8988T (cell line): ENCODE data around the gene TBC1D28.
"Not testable (repeated sequence)": the region's sequence is repeated elsewhere in the genome, so short reads cannot be mapped to it uniquely, and the experiment has no call there.

Experiments used
- DNase-seq: peaks from one replicate; pipeline ENCODE4 v3.0.0; 2011

TBC1D28 gene

DNA sequence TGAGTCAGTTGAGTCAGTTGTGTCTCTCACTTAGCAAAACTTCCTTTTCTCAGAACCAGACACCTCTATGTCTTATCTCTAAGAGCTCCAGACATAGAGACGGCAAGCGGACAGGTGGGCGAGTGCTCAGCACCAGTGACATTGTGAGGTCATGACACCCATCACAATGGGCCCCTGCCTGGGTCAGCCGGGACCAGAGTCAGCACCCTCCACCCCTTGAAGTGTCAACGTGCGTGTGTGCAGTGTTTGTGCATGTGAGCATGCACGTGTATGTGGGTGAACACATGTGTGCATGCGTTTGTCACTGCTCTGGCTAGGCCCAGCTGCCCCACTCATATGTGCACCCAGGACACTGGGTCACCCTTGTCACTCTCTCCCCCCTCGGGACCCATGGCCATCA is at the start of gene TBC1D28:
Gene TBC1D28 (minus strand): TSS at position 101 of the 400 bp plus-strand sequence. CDS start 3,039 bp downstream, outside the sequence.
- not testable (repeated sequence) for DNase-seq

- not testable (repeated sequence) for DNase-seq
Measured at GRCh38 chr17:18682668-18683067, 38.5 kb upstream of the TBC1D28 start.

DNA sequence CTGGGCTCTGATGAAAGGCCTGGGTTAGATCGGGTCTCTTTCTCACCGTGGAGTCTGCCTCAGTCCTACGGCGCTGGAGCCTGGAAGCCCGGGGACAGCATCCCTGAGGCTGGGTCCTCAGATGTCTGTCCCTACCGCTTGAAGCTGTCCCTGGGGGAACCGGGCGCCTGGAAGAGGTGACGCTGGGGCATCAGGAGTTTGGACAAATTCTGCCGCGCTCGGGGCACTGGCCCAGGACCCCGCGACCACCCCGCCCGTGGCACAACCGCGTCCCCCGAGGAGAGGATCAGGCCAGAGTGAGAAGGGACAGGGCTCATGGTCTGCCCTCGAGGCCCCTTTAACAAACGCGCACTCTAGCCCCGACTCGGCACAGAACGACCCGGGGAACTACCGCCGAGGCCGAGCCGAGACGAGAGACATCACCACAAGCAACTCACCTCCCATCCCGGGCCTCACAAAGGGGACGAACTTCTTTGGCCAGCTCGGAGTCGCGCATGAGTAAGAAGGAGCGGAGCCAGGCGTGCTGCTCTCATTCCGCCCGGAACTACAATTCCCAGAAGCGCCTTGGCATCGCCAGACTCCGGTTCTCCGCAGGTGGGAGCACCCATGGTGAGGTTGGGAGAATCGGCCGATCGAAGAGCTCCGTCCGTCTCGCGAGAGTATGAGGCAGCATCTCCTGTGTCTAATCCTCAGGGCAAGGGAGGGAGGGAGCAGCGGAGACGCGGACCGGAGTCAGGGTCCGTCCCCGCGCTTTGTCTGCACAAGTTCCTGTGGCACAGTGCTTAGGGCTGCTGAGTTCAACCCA is 37.8 kb upstream of the TBC1D28 start, which contains the start of gene FOXO3B:
Gene FOXO3B (minus strand): TSS at position 548 of the 805 bp plus-strand sequence. CDS start 663 bp downstream, outside the sequence.
- not testable (repeated sequence) for DNase-seq

- not testable (repeated sequence) for DNase-seq
Measured at GRCh38 chr17:18677381-18677780, 33.2 kb upstream of the TBC1D28 start.

DNA sequence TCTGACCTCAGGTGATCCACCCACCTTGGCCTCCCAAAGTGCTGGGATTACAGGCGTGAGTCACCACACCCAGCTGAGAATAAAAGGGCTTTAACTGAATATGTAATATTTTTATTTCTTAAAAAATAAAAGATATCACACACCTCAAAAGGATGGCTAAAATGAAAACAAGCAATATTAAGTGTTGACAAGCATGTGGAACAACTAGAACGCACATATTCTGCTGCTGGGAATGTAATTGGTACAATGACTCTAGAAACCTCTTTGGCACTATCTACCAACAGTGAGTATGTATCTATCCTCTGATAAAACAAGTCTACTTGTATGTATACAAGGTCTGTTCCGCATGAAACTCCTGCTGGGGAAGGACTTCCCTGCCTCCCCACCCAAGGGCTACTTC is 32.7 kb upstream of the TBC1D28 start:
- not testable (repeated sequence) for DNase-seq

DNA sequence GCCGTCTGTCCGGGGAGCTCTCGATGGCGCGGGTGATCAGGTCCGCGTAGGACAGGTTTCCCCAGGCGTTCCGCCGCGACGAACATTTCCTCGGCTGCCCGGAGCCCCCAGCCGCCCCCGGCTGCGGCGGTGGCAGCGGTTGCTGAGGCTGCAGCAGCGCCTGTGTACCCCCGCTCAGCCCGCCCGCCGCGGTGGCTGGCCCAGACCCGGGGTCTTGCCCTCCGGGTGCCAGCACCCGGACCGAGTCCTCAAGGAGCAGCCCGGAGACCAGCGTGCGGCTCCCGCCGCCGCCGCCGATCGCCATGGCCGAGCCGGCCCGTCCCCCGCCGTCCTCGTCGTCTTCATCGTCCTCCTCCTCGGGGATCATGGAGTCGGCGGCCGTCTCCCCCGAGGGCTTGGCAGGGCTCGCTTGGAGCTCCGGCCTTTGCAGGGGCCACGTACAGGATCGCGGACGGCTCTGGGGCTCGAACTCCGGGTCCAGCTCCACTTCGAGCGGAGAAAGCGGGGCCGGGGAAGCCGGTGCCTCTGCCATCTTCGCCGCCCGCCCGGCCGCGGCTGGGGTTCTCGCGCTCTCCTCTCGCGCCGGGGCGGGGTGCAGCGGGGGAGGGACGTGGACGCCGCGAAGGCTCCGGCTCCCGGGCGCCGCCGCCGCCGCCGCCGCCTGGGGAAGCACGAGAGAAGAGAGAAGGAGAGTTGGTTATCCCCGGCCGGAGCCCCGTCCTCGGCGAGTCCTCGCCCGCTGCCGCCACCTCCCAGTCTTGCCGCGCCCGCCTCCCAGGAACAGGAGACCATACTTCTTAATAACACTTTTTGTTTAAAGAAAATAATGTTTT is 28.4 kb upstream of the TBC1D28 start:
- not testable (repeated sequence) for DNase-seq

DNA sequence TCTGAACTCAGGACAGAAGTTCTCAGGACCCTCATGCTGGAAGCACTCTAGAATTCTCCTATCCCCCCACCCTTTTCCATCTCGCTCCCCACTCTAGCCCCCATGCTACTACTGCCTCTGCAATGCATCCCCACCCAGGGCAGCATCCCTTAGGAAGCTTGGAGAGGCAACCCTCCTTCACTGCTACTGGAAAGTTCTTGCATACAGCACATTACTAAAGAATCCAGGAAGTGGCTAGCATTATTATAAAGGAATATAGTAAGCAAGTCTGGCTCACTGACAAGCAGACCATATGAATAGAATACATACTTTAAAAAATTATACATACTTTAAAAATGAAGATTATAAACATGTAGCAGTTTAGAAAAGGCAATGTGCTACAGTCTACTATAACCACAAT is 24.4 kb upstream of the TBC1D28 start:
- not testable (repeated sequence) for DNase-seq

GRCh38 chr17:18667535-18667934 is 23.3 kb upstream of the TBC1D28 start:
- not testable (repeated sequence) for DNase-seq

- DNase-seq: not testable (repeated sequence)
Measured at GRCh38 chr17:18666326-18666725, 22.1 kb upstream of the TBC1D28 start.

GRCh38 chr17:18661924-18662624 is 17.9 kb upstream of the TBC1D28 start:
- not testable (repeated sequence) for DNase-seq

- not testable (repeated sequence) for DNase-seq
Measured at GRCh38 chr17:18650094-18650493, 5.9 kb upstream of the TBC1D28 start.

GRCh38 chr17:18643124-18643523 is 1.1 kb downstream of the TBC1D28 start:
- DNase-seq: not testable (repeated sequence)

DNA sequence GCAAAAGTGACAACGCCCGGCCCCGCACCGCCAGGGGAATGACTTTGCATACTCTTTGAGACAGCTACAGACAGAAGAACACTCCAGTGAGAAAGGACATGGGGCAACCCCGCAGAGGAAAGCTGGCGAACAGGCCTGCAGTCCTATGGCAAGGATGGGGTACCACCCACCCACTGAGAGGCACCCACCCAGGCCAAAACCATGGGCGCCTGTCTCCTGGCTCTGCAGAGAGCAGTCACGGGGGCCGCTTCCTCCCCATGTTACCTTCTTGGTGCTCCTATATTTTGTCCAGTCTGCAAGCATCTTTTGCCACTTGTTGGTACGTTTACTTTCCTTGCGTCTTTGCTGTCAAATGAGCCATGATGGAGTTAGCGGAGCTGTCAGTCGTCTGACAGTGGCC is 5.8 kb downstream of the TBC1D28 start:
- DNase-seq: not testable (repeated sequence)

- not testable (repeated sequence) for DNase-seq
Measured at GRCh38 chr17:18636237-18636636, 8.0 kb downstream of the TBC1D28 start.

DNA sequence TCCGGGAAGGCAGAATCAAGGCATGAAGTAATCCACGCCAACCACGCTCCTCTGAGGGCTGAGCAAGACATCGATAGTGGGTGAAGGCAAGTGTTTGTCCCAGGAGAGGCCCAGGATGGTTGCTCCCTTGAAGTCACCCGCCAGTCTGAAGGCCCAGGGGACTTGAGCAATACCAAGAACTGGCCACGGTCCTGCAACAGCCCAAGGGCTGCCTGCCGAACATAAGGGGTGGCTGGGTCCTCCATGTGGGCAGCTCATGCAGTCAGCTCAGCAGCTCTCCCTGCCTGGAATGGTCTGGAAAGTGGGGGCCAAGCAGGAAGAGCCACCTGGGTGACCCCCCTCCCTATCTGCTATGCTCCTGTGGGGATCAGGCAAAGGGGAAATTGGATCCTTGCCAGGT is 8.4 kb downstream of the TBC1D28 start:
- DNase-seq: not testable (repeated sequence)

- DNase-seq: not testable (repeated sequence)
Measured at GRCh38 chr17:18634550-18635263, 9.5 kb downstream of the TBC1D28 start.

DNA sequence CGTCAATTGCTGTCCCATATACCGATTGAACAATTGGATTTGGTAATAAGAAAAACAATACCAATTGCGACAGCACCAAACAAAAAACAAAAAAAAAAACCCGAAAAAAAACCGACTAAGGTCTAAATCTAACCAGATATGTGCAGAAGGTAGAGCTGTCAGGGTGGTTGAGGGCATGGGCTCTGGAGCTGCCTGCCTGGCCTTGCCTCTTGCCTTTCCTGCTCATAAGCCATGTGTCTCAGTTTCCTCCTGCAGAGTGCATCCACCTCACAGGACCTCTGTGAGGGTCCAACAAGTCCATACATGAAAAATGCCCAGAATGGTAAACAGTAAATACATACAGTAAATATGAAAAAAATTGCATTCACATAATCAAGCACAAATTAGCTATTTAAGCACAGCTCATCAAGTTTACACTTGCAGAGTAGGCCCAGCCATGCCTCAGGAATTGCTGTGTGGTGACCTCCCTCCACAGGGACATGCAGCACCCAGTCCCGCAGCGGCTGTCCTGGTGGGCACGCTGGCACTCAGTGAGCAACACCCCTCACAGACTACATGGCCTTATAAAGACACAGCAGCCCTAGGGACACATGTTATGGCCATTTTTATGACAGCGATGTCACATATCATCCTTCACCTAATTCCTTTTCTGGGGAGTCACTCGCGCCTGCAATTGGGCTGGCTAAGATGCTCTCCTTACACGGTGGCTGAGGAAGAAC is 17.9 kb downstream of the TBC1D28 start:
- no peak for DNase-seq

DNA sequence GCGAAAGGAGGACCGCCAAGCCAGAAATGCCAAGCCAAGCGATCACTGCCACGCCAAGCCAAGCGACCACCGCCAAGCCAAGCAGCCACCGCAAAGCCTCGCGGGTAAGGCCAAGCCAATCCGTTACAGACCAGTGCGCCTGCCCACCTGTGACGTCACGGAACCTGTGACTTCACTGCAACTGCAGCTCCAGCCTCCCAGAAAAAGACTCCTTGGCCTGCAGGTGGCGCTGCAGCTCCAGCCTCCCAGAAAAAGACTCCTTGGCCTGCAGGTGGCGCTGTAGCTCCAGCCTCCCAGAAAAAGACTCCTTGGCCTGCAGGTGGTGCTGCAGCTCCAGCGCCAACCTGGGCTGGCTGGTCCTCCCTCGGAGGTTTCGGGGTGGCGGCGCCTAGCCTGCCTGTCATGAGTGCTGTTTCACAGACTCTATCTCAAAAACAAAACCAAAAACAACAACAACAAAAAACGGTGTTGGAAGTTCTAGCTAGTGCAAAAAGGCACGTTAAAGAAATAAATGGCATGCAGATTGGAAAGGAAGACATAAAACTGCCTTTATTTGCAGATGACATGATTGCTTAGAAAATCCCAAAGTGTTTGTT is 18.6 kb downstream of the TBC1D28 start:
- DNase-seq: not testable (repeated sequence)

- not testable (repeated sequence) for DNase-seq
Measured at GRCh38 chr17:18624862-18625501, 19.2 kb downstream of the TBC1D28 start.

GRCh38 chr17:18617613-18618012 is 26.6 kb downstream of the TBC1D28 start:
- DNase-seq: not testable (repeated sequence)
